ENCODE measurements around the gene SAV1. TPM values are rescaled to one million over a fixed set of nuclear protein-coding genes. Genes with fewer than 3 reads are reported as not detected.

The SAV1 gene
- total RNA-seq, 6 experiments from 2014 or later = 23.3 to 32.6 (median 30.5) TPM

DNA sequence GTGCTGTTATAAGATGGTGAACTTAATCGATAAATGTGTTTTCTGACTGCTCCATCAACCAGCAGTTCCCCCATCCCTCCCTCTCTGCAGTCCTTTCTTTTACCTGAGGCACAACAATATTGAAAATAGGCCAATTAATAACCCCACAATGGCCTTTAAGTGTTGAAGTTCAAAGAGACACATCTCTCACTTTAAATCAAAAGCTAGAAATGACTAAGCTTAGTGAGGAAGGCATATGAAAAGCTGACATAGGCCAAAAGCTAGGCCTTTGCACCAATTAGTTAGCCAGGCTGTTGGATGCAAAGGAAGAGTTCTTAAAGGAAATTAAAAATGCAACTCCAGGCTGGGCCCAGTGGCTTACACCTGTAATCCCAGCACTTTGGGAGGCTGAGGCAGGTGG lies 43.7 kb downstream of the SAV1 start:
- TF ChIP-seq, protein P1, sequence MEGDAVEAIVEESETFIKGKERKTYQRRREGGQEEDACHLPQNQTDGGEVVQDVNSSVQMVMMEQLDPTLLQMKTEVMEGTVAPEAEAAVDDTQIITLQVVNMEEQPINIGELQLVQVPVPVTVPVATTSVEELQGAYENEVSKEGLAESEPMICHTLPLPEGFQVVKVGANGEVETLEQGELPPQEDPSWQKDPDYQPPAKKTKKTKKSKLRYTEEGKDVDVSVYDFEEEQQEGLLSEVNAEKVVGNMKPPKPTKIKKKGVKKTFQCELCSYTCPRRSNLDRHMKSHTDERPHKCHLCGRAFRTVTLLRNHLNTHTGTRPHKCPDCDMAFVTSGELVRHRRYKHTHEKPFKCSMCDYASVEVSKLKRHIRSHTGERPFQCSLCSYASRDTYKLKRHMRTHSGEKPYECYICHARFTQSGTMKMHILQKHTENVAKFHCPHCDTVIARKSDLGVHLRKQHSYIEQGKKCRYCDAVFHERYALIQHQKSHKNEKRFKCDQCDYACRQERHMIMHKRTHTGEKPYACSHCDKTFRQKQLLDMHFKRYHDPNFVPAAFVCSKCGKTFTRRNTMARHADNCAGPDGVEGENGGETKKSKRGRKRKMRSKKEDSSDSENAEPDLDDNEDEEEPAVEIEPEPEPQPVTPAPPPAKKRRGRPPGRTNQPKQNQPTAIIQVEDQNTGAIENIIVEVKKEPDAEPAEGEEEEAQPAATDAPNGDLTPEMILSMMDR (IDR thresholded peaks at IDR 0.05) = no peak
- Mint-ChIP-seq H3K9me3 (no peaks in the 10 kb centered on the region), H3K27me3 (ENCODE audit: insufficient read depth) (no peaks in the 10 kb centered on the region), H3K4me1 (ENCODE audit: low read depth) (peaks cover 14% of the 10 kb centered on the region), H3K4me3 (no peak overlapping the region), H3K27ac (no peak overlapping the region), H3K36me3 (ENCODE audit: low read depth) (0 out of 2 replicates have a peak, but pooled peaks cover 5% of the 10 kb centered on the region)
- no peak for DNase-seq

DNA sequence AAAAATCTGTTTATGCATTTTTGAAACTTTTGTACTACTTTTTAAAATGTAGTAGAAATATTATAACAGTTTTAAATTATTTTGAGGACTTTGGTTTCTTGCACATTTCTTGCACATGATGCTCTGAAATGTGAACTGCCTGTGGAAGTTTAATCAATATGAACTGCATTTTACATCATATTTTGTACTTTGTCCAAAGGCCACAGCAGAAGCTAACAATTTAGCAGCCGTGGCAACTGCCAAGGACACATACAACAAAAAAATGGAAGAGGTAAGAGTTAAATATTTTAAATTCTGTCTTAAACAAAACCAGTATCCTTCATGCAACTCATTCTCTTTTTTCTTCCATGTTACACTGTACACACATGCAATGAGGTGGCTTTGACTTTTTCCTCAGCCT lies 45.1 kb downstream of the SAV1 start:
- Mint-ChIP-seq H3K4me1 (ENCODE audit: low read depth) (peaks cover 15% of the 10 kb centered on the region), H3K9me3 (no peaks in the 10 kb centered on the region), H3K27ac (no peak overlapping the region), H3K36me3 (ENCODE audit: low read depth) (0 out of 2 replicates have a peak, but pooled peaks cover 5% of the 10 kb centered on the region), H3K4me3 (no peak overlapping the region), H3K27me3 (ENCODE audit: insufficient read depth) (no peaks in the 10 kb centered on the region)
- TF ChIP-seq, protein P1 (IDR thresholded peaks at IDR 0.05) = no peak
- DNase-seq = no peak

DNA sequence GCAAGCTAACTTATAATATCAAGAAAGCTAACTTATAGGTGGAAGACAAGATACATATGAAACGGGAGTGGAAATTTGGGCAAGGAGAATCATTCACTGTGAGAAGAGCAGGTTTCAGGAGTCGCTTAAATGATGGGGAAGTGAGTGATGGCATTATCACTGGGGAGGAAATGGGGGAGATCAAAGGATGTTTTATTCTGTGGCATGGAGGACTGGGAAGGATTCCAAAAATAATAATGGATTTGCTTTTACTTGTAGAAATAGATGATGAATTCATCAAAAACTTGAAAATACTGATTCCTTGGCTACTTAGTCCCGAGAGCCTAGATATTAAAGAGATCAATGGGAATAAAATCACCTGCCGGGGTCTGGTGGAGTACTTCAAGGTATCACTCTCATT lies 47.8 kb downstream of the SAV1 start:
- TF ChIP-seq, protein P1 (IDR thresholded peaks at IDR 0.05) = no peak
- H3K4me3 Mint-ChIP-seq = no peak overlapping the region
- no peak for DNase-seq

DNA sequence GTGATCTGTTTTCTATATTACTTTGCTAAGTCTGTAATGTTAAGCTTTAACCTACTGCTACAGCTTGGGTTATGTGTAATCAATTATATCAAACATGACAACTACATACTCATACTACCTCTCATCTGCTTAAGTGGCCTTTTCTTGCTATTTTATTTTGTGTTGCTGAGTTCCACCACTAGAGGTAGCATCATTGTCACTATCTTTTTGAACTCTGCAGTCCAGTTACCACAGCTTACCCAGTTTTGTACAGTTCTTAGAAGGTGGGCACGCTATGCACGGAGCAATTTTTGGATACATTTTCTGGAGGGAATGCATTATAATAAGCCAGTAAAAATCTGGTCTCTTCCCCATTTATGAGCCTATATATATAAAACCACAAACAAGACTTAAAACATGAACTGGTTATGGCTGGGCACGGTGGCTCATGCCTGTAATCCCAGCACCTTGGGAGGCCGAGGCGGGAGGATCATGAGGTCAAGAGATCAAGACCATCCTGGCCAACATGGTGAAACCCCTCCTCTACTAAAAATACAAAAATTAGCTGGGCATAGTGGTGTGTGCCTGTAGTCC lies 48.5 kb downstream of the SAV1 start:
- H3K4me3 Mint-ChIP-seq = no peak overlapping the region
- TF ChIP-seq, protein P1 (IDR thresholded peaks at IDR 0.05) = peak; percentile 82
- H3K9me3 Mint-ChIP-seq = no peaks in the 10 kb centered on the region
- H3K36me3 Mint-ChIP-seq (ENCODE audit: low read depth) = no peaks in the 10 kb centered on the region
- H3K4me1 Mint-ChIP-seq (ENCODE audit: low read depth) = peaks cover 15% of the 10 kb centered on the region
- peak; percentile 57 for DNase-seq
- no peaks in the 10 kb centered on the region for H3K27me3 Mint-ChIP-seq (ENCODE audit: insufficient read depth)
- no peak overlapping the region for H3K27ac Mint-ChIP-seq

More for the DNA sequence above, 47.8 kb downstream of the SAV1 start:
- Mint-ChIP-seq H3K4me1 (ENCODE audit: low read depth) (peaks cover 15% of the 10 kb centered on the region), H3K27me3 (ENCODE audit: insufficient read depth) (no peaks in the 10 kb centered on the region), H3K9me3 (no peaks in the 10 kb centered on the region), H3K27ac (no peak overlapping the region), H3K36me3 (ENCODE audit: low read depth) (no peaks in the 10 kb centered on the region)

DNA sequence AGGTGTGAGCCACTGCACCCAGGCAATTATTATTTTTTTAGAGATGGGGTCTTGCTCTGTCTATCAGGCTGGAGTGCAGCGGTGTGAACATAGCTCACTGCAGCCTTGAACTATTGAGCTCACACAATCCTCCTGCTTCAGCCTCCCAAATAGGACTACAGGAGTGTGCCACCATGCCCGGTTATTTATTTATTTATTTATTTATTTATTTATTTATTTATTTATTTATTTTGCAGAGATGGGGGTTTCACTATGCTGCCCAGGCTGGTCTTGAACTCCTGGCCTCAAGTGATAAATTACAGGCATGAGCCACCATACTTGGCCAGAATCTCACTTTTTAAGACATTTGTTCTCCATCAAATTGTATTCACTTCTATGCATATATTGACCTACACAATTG lies 51.8 kb downstream of the SAV1 start:
- no peaks in the 10 kb centered on the region for H3K27me3 Mint-ChIP-seq (ENCODE audit: insufficient read depth)
- H3K4me3 Mint-ChIP-seq = no peak overlapping the region
- H3K36me3 Mint-ChIP-seq (ENCODE audit: low read depth) = no peaks in the 10 kb centered on the region
- TF ChIP-seq, protein P1 (IDR thresholded peaks at IDR 0.05) = no peak
- no peak for DNase-seq
- H3K4me1 Mint-ChIP-seq (ENCODE audit: low read depth) = peaks cover 15% of the 10 kb centered on the region
- no peak overlapping the region for H3K27ac Mint-ChIP-seq
- H3K9me3 Mint-ChIP-seq = no peaks in the 10 kb centered on the region

Measured in HFFc6 (cell line).